Transverse colon (tissue), 4 donors: ENCODE results near the gene RFX1.

ENCODE experiments used
- POLR2A ChIP-seq: fragments of 450-650 bp; IDR thresholded peaks from one replicate; pipeline ENCODE4 v1.6.1; 2016; ENCODE audit warnings: antibody characterized with exemption, mild to moderate bottlenecking, moderate library complexity
- POLR2AphosphoS5 ChIP-seq, 3 donors: sonication (generic); formaldehyde crosslinking; IDR thresholded peaks; one replicate each; pipeline ENCODE4 v1.6.1; 2016; ENCODE audit warnings: antibody characterized with exemption in 3 of 3
- TF ChIP-seq, protein P1 (sequence below), 5 experiments: fragments of 200-600 bp in 3 of 5; fragments of 450-650 bp in 2 of 5; sonication (generic) in 3 of 5; IDR thresholded peaks; 1 replicate in 2 of 5; 2 replicates in 3 of 5; pipeline ENCODE4 v1.5.1; 2016 to 2017; ENCODE audit warnings: antibody characterized with exemption in 5 of 5, inconsistent platforms in 3 of 5, mild to moderate bottlenecking in 2 of 5, moderate library complexity in 1 of 5

GRCh38 chr19:13993590-13994300 is 12.4 kb downstream of the RFX1 start:
- TF ChIP-seq POLR2A (no peak), POLR2AphosphoS5 (IDR thresholded peaks at IDR 0.05) (no peak)
- TF ChIP-seq, protein P1, sequence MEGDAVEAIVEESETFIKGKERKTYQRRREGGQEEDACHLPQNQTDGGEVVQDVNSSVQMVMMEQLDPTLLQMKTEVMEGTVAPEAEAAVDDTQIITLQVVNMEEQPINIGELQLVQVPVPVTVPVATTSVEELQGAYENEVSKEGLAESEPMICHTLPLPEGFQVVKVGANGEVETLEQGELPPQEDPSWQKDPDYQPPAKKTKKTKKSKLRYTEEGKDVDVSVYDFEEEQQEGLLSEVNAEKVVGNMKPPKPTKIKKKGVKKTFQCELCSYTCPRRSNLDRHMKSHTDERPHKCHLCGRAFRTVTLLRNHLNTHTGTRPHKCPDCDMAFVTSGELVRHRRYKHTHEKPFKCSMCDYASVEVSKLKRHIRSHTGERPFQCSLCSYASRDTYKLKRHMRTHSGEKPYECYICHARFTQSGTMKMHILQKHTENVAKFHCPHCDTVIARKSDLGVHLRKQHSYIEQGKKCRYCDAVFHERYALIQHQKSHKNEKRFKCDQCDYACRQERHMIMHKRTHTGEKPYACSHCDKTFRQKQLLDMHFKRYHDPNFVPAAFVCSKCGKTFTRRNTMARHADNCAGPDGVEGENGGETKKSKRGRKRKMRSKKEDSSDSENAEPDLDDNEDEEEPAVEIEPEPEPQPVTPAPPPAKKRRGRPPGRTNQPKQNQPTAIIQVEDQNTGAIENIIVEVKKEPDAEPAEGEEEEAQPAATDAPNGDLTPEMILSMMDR (IDR thresholded peaks at IDR 0.05) = no peak
